RWPE1 (cell line): ENCODE results near the gene HOXA11.

ENCODE experiments used
- CTCF ChIA-PET: fragments of 350-600 bp; sonication (Branson Sonifier 250); formaldehyde crosslinking; extraction: SDS; loops from one replicate; lab custom pipeline; 2021; lab: Yijun Ruan, JAX
- POLR2A ChIA-PET: fragments of 400-600 bp; formaldehyde crosslinking; extraction: SDS; loops from one replicate; lab custom pipeline; 2020; ENCODE audit warnings: antibody characterized with exemption; ENCODE audit not compliant: low non-redundant PET; lab: Yijun Ruan, JAX
- DNase-seq: peaks from one replicate; pipeline ENCODE4 v3.0.0; 2012; ENCODE audit warnings: low spot score
- H3K27ac ChIP-seq: fragments of 450-650 bp; 2 replicates; pipeline ENCODE4 v1.5.1; 2017
- CTCF ChIP-seq: fragments of 450-650 bp; conservative IDR thresholded peaks from 2 replicates; pipeline ENCODE4 v1.5.1; 2017; ENCODE audit warnings: low read depth, mild to moderate bottlenecking

Gene HOXA11

GRCh38 chr7:27162561-27163287, 22.3 kb downstream of the HOXA11 start:
- ChIA-PET CTCF (interaction anchor here (0.7 to 2.5 kb wide), 7 partner anchors 9 to 794 kb away, joined by 3 to 45 read pairs (median 6); partner anchors contain the start of genes HOXA3 and HOXA5), POLR2A (interaction anchor here (0.8 kb wide), 1 partner anchor 14 kb away, joined by 4 read pairs; no protein-coding TSS in a partner anchor)
- TF ChIP-seq CTCF, result no peak
- peak overlapping the region; percentile 96 for H3K27ac ChIP-seq
- no peak for DNase-seq

GRCh38 chr7:27161721-27162560, 23.1 kb downstream of the HOXA11 start:
- peak overlapping the region; percentile 94 for H3K27ac ChIP-seq
- ChIA-PET POLR2A (interaction anchor here (0.8 kb wide), 1 partner anchor 13 kb away, joined by 4 read pairs; no protein-coding TSS in a partner anchor), CTCF (interaction anchor here (0.7 to 2.5 kb wide), 9 partner anchors 11 to 963 kb away, joined by 3 to 45 read pairs (median 5); partner anchors contain the start of genes HOXA11, HOXA3 and HOXA5)
- no peak for DNase-seq
- TF ChIP-seq CTCF, result no peak

- POLR2A ChIA-PET, result interaction anchor here (0.6 to 0.7 kb wide), 3 partner anchors 28 to 47 kb away, joined by 3 read pairs; no protein-coding TSS in a partner anchor
- DNase-seq, result no peak
- TF ChIP-seq CTCF, result peak; percentile 53
- H3K27ac ChIP-seq, result peak overlapping the region; percentile 94
- CTCF ChIA-PET, result interaction anchor here (0.9 to 2.5 kb wide), 17 partner anchors 10 to 963 kb away, joined by 3 to 45 read pairs (median 5); partner anchors contain the start of genes HOXA10, HOXA11, HOXA3 and HOXA5
Measured at GRCh38 chr7:27161214-27161720, 23.8 kb downstream of the HOXA11 start.

GRCh38 chr7:27160546-27161213, 24.4 kb downstream of the HOXA11 start:
- DNase-seq, result no peak
- POLR2A ChIA-PET, result interaction anchor here (0.6 to 0.7 kb wide), 3 partner anchors 27 to 46 kb away, joined by 3 read pairs; no protein-coding TSS in a partner anchor
- TF ChIP-seq CTCF, result peak; percentile 99
- peak overlapping the region; percentile 94 for H3K27ac ChIP-seq
- CTCF ChIA-PET, result interaction anchor here (0.6 to 2.5 kb wide), 19 partner anchors 10 to 962 kb away, joined by 3 to 45 read pairs (median 5); partner anchors contain the start of genes HOXA10, HOXA11, HOXA3 and HOXA5

GRCh38 chr7:27160145-27160545, 24.9 kb downstream of the HOXA11 start:
- TF ChIP-seq CTCF, result no peak
- DNase-seq, result no peak
- POLR2A ChIA-PET, result no interaction called here
- CTCF ChIA-PET, result interaction anchor here (0.6 to 2.5 kb wide), 15 partner anchors 9 to 962 kb away, joined by 3 to 45 read pairs (median 5); partner anchors contain the start of genes HOXA10, HOXA3 and HOXA5
- H3K27ac ChIP-seq, result peak overlapping the region; percentile 94
